IMR-90 (cell line): ENCODE measurements around the gene ZDHHC22. TPM values are rescaled to one million over a fixed set of nuclear protein-coding genes. Genes with fewer than 3 reads are reported as not detected.

ENCODE experiments used
- ATAC-seq: fragments of 200-7000 bp; cut with Tn5 transposase; 2 replicates; pipeline ENCODE4 v1.9.1; 2020; ENCODE audit warnings: low read depth, mild to moderate bottlenecking, moderate library complexity
- BruUV-seq: library from RNA; stranded (reverse); fragments of 400-500 nt; replicated peaks from 2 replicates; lab custom pipeline; 2021; lab: Mats Ljungman, UMichigan
- CTCF ChIA-PET: fragments of 300-600 bp; formaldehyde crosslinking; extraction: SDS; loops from one replicate; lab custom pipeline; 2021; ENCODE audit warnings: antibody characterized with exemption; lab: Yijun Ruan, JAX
- POLR2A ChIA-PET: fragments of 300-600 bp; sonication (Branson Sonifier 250); formaldehyde crosslinking; loops from one replicate; lab custom pipeline; 2022; ENCODE audit warnings: antibody characterized with exemption; ENCODE audit not compliant: unreplicated experiment; lab: Charles Lee
- DNase-seq: peaks from one replicate; pipeline ENCODE4 v3.0.0; 2013
- H2AFZ ChIP-seq: replicated peaks from 2 replicates; pipeline ENCODE3; 2013; ENCODE audit warnings: low read length, mild to moderate bottlenecking; ENCODE audit not compliant: poor library complexity
- H2AK5ac ChIP-seq: 2 replicates; pipeline ENCODE4 v1.6.1; 2013; ENCODE audit warnings: low read depth, low read length, inconsistent platforms
- H2AK9ac ChIP-seq: replicated peaks from 2 replicates; pipeline ENCODE3; 2013; ENCODE audit warnings: mild to moderate bottlenecking, low read depth, low read length, moderate library complexity; ENCODE audit not compliant: poor library complexity
- H2BK120ac ChIP-seq: 2 replicates; pipeline ENCODE4 v1.6.1; 2013; ENCODE audit warnings: low read depth, low read length, inconsistent platforms
- H2BK15ac ChIP-seq: 3 replicates; pipeline ENCODE4 v1.6.1; 2013; ENCODE audit warnings: low read depth, low read length, inconsistent platforms
- H2BK20ac ChIP-seq: 2 replicates; pipeline ENCODE4 v1.6.1; 2013; ENCODE audit warnings: low read depth, mild to moderate bottlenecking, inconsistent platforms, low read length, moderate library complexity
- H2BK5ac ChIP-seq: 2 replicates; pipeline ENCODE4 v1.6.1; 2013; ENCODE audit warnings: mild to moderate bottlenecking, low read depth, low read length, inconsistent platforms; ENCODE audit not compliant: poor library complexity, severe bottlenecking
- H3K14ac ChIP-seq: replicated peaks from 2 replicates; pipeline ENCODE4 v1.6.1; 2013; ENCODE audit warnings: low read depth, low read length, inconsistent platforms
- H3K18ac ChIP-seq: 2 replicates; pipeline ENCODE4 v1.6.1; 2013; ENCODE audit warnings: low read depth, low read length, control low read depth
- H3K23ac ChIP-seq: 2 replicates; pipeline ENCODE4 v1.6.1; 2013; ENCODE audit warnings: low read depth, low read length, inconsistent platforms
- H3K27ac ChIP-seq: 2 replicates; pipeline ENCODE4 v1.5.1; 2013; ENCODE audit warnings: mild to moderate bottlenecking, control low read depth, low read length; ENCODE audit not compliant: insufficient read depth
- H3K27me3 ChIP-seq: 2 replicates; pipeline ENCODE4 v1.6.1; 2013; ENCODE audit warnings: low read length; ENCODE audit not compliant: control insufficient read depth, insufficient read depth
- H3K36me3 ChIP-seq: 2 replicates; pipeline ENCODE4 v1.6.1; 2013; ENCODE audit warnings: low read length, mixed read lengths; ENCODE audit not compliant: control insufficient read depth, insufficient read depth
- H3K4ac ChIP-seq: 2 replicates; pipeline ENCODE4 v1.6.1; 2013; ENCODE audit warnings: low read depth, low read length, inconsistent platforms
- H3K4me1 ChIP-seq: 2 replicates; pipeline ENCODE4 v1.6.1; 2013; ENCODE audit warnings: low read length, mixed read lengths; ENCODE audit not compliant: control insufficient read depth, insufficient read depth
- H3K4me2 ChIP-seq: 2 replicates; pipeline ENCODE4 v1.6.1; 2013; ENCODE audit warnings: low read depth, mild to moderate bottlenecking, control low read depth, low read length, moderate library complexity
- H3K4me3 ChIP-seq: 2 replicates; pipeline ENCODE4 v1.5.1; 2013; ENCODE audit warnings: low read depth, mild to moderate bottlenecking, control low read depth, low read length, moderate library complexity; ENCODE audit not compliant: insufficient read depth
- H3K56ac ChIP-seq: 2 replicates; pipeline ENCODE4 v1.6.1; 2013; ENCODE audit warnings: low read length, inconsistent platforms; ENCODE audit not compliant: insufficient read depth; ENCODE audit errors: extremely low read depth
- H3K79me1 ChIP-seq, 2 experiments: 2 replicates each; pipeline ENCODE4 v1.6.1; 2013; ENCODE audit warnings: low read length in 2 of 2, inconsistent platforms in 1 of 2, low read depth in 1 of 2
- H3K9ac ChIP-seq: 2 replicates; pipeline ENCODE4 v1.6.1; 2013; ENCODE audit warnings: low read depth, low read length, control low read depth
- H3K9me1 ChIP-seq: 2 replicates; pipeline ENCODE4 v1.6.1; 2013; ENCODE audit warnings: low read length, inconsistent platforms; ENCODE audit not compliant: insufficient read depth
- H3K9me3 ChIP-seq: 2 replicates; pipeline ENCODE4 v1.6.1; 2013; ENCODE audit warnings: low read length; ENCODE audit not compliant: control insufficient read depth, insufficient read depth
- H4K20me1 ChIP-seq: 2 replicates; pipeline ENCODE4 v1.6.1; 2013; ENCODE audit warnings: low read length, inconsistent platforms; ENCODE audit not compliant: insufficient read depth
- H4K5ac ChIP-seq: 2 replicates; pipeline ENCODE4 v1.6.1; 2013; ENCODE audit warnings: mild to moderate bottlenecking, low read depth, low read length, control low read depth
- H4K8ac ChIP-seq, 2 experiments: 2 replicates each; pipeline ENCODE4 v1.6.1; 2013; ENCODE audit warnings: low read depth in 2 of 2, low read length in 2 of 2, control low read depth in 1 of 2, inconsistent platforms in 1 of 2
- H4K91ac ChIP-seq: 2 replicates; pipeline ENCODE4 v1.6.1; 2013; ENCODE audit warnings: low read depth, low read length, inconsistent platforms; ENCODE audit not compliant: insufficient read depth
- BHLHE40 ChIP-seq: fragments of 150-350 bp; IDR thresholded peaks from 2 replicates; pipeline ENCODE4 v1.6.1; 2016; ENCODE audit warnings: mild to moderate bottlenecking, low read depth, low read length
- CHD1 ChIP-seq: IDR thresholded peaks from 2 replicates; pipeline ENCODE4 v1.6.1; 2012; ENCODE audit warnings: low read depth, low read length, improper control_type of control experiment
- FOS ChIP-seq: fragments of 150-350 bp; IDR thresholded peaks from 2 replicates; pipeline ENCODE4 v1.6.1; 2016; ENCODE audit warnings: low read depth, low read length
- MAZ ChIP-seq: IDR thresholded peaks from 2 replicates; pipeline ENCODE4 v1.6.1; 2012; ENCODE audit warnings: low read depth, mild to moderate bottlenecking, low read length, improper control_type of control experiment, moderate library complexity, borderline replicate concordance
- NFE2L2 ChIP-seq: fragments of 150-350 bp; IDR thresholded peaks from 2 replicates; pipeline ENCODE4 v1.6.1; 2016; ENCODE audit warnings: low read depth, mild to moderate bottlenecking, low read length
- POLR2A ChIP-seq: IDR thresholded peaks from 2 replicates; pipeline ENCODE4 v1.6.1; 2012; ENCODE audit warnings: mild to moderate bottlenecking, low read depth, low read length
- RAD21 ChIP-seq: IDR thresholded peaks from 2 replicates; pipeline ENCODE4 v1.6.1; 2012; ENCODE audit warnings: low read length, improper control_type of control experiment
- RCOR1 ChIP-seq: IDR thresholded peaks from 2 replicates; pipeline ENCODE4 v1.6.1; 2012; ENCODE audit warnings: mild to moderate bottlenecking, low read length, improper control_type of control experiment; ENCODE audit not compliant: insufficient replicate concordance
- RFX5 ChIP-seq: IDR thresholded peaks from 2 replicates; pipeline ENCODE4 v1.8.0; 2012; ENCODE audit warnings: low read depth, mild to moderate bottlenecking, low read length, moderate library complexity
- SMC3 ChIP-seq: fragments of 150-350 bp; IDR thresholded peaks from 2 replicates; pipeline ENCODE4 v1.6.1; 2016; ENCODE audit warnings: low read depth, mild to moderate bottlenecking, antibody characterized with exemption, low read length, moderate library complexity
- USF2 ChIP-seq: fragments of 150-350 bp; IDR thresholded peaks from 2 replicates; pipeline ENCODE4 v1.6.1; 2017; ENCODE audit warnings: mild to moderate bottlenecking, antibody characterized with exemption, low read length, low read depth
- WGBS, 2 experiments: methylation state at CpG; one replicate each; pipeline versions ENCODE4 v1.1.5 to v1.1.7; 2013; ENCODE audit warnings: missing lambda C conversion rate in 2 of 2; ENCODE audit not compliant: insufficient read length in 1 of 2; ENCODE audit errors: extremely low coverage in 2 of 2; 5-methylcytosine and 5-hydroxymethylcytosine counted together
- dilution Hi-C: fragments of 300-500 bp; cut with HindIII; formaldehyde crosslinking; loops from one replicate; pipeline ENCODE4 v1.14.3; 2018; ENCODE audit warnings: low sequenced_read_pairs; ENCODE audit not compliant: unreplicated experiment
- in situ Hi-C: fragments of 300-500 bp; cut with MboI; formaldehyde crosslinking; loops from 3 replicates; pipeline ENCODE4 v1.14.3; 2019; ENCODE audit warnings: low sequenced_read_pairs, inconsistent platforms, mixed read lengths
- intact Hi-C: fragments of 100-400 bp; cut with micrococcal nuclease; formaldehyde crosslinking; loops from 2 replicates; pipeline ENCODE4 v1.10.0; 2022
- polyA plus RNA-seq, 3 experiments: library from polyadenylated mRNA; depleted of rRNA; stranded (reverse); fragments of >200 nt; gene quantifications; 2 replicates each; pipeline ENCODE4 v1.2.3, GENCODE V29; 2012; ENCODE audit warnings: low replicate concordance in 1 of 3
- total RNA-seq: library from RNA; depleted of rRNA; stranded (reverse); fragments of >200 nt; gene quantifications from 2 replicates; pipeline ENCODE4 v1.2.3, GENCODE V29; 2012
- TF ChIP-seq, protein P1 (sequence below): conservative IDR thresholded peaks from 2 replicates; pipeline ENCODE4 v1.5.1; 2012; ENCODE audit warnings: mild to moderate bottlenecking, low read depth, low read length, improper control_type of control experiment
- TF ChIP-seq, protein P2 (sequence below): fragments of 150-350 bp; IDR thresholded peaks from 2 replicates; pipeline ENCODE4 v1.6.1; 2016; ENCODE audit warnings: low read depth, mild to moderate bottlenecking, low read length, moderate library complexity, borderline replicate concordance

ZDHHC22 gene
- total and polyA plus RNA-seq, 2 of the 4 experiments (the other 2 are of a cell fraction): not detected

- TF ChIP-seq RAD21: no peak
Measured at GRCh38 chr14:77105145-77105939, 36.2 kb downstream of the ZDHHC22 start (continued).

GRCh38 chr14:77104393-77104792 is 37.2 kb downstream of the ZDHHC22 start:
- ChIA-PET POLR2A (no interaction called here), CTCF (no interaction called here)
- in situ Hi-C loops (no loop called here), dilution Hi-C loops (no loop called here), intact Hi-C loops (no loop called here)
- WGBS, 2 experiments: 100% methylated on average over 1 of the region's 3 CpGs; no CpG with 5 or more reads in 1 of the 2 experiments
- no TSS peak for BruUV-seq
- Histone ChIP-seq H3K9me1 (no peaks in the 10 kb centered on the region), H3K4ac (no peak overlapping the region), H3K14ac (no peak overlapping the region), H3K27me3 (no peaks in the 10 kb centered on the region), H4K20me1 (no peaks in the 10 kb centered on the region), H2BK15ac (no peak overlapping the region), H3K56ac (no peak overlapping the region), H2BK5ac (no peak overlapping the region), H3K23ac (no peak overlapping the region), H2AFZ (no peak overlapping the region), H2BK20ac (no peak overlapping the region), H3K9me3 (no peaks in the 10 kb centered on the region), H3K18ac (no peak overlapping the region), H3K4me3 (no peak overlapping the region), H3K9ac (no peak overlapping the region), H3K4me2 (no peak overlapping the region), H3K36me3 (peaks cover 5% of the 10 kb centered on the region), H2BK120ac (no peak overlapping the region), H4K91ac (no peak overlapping the region), H4K8ac (no peak overlapping the region), H4K5ac (no peak overlapping the region), H2AK5ac (no peak overlapping the region), H3K79me1 (peaks cover 27 to 29% of the 10 kb centered on the region in 2 experiments), H3K27ac (no peak overlapping the region), H3K4me1 (peaks cover 1% of the 10 kb centered on the region; the same call in 1 of the 2 replicates), H2AK9ac (no peak overlapping the region)
- ATAC-seq (no peak), DNase-seq (no peak)
- no peak for TF ChIP-seq BHLHE40
- TF ChIP-seq, protein P1, sequence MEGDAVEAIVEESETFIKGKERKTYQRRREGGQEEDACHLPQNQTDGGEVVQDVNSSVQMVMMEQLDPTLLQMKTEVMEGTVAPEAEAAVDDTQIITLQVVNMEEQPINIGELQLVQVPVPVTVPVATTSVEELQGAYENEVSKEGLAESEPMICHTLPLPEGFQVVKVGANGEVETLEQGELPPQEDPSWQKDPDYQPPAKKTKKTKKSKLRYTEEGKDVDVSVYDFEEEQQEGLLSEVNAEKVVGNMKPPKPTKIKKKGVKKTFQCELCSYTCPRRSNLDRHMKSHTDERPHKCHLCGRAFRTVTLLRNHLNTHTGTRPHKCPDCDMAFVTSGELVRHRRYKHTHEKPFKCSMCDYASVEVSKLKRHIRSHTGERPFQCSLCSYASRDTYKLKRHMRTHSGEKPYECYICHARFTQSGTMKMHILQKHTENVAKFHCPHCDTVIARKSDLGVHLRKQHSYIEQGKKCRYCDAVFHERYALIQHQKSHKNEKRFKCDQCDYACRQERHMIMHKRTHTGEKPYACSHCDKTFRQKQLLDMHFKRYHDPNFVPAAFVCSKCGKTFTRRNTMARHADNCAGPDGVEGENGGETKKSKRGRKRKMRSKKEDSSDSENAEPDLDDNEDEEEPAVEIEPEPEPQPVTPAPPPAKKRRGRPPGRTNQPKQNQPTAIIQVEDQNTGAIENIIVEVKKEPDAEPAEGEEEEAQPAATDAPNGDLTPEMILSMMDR: no peak
- no peak for TF ChIP-seq RFX5
- no peak for TF ChIP-seq CHD1
- TF ChIP-seq USF2: no peak
- TF ChIP-seq FOS: no peak
- TF ChIP-seq, protein P2, sequence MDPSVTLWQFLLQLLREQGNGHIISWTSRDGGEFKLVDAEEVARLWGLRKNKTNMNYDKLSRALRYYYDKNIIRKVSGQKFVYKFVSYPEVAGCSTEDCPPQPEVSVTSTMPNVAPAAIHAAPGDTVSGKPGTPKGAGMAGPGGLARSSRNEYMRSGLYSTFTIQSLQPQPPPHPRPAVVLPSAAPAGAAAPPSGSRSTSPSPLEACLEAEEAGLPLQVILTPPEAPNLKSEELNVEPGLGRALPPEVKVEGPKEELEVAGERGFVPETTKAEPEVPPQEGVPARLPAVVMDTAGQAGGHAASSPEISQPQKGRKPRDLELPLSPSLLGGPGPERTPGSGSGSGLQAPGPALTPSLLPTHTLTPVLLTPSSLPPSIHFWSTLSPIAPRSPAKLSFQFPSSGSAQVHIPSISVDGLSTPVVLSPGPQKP: no peak
- TF ChIP-seq SMC3: no peak
- TF ChIP-seq RCOR1: no peak
- TF ChIP-seq NFE2L2: no peak
- TF ChIP-seq POLR2A: no peak
- TF ChIP-seq MAZ: no peak
